Globus pallidus (tissue), 1 donor: ENCODE measurements around the gene CPOX.
A peak's percentile ranks its signal among the peaks of the same experiment; 100 is the strongest.
"Not testable (repeated sequence)": the region's sequence is repeated elsewhere in the genome, so short reads cannot be mapped to it uniquely, and the experiment has no call there.

Source experiments
- DNase-seq: peaks from one replicate; pipeline ENCODE4 v3.0.0-alpha.2; 2015; ENCODE audit warnings: low spot score

CPOX gene

GRCh38 chr3:98593046-98593936 lies at the start of gene CPOX:
CPOX (minus strand) TSS chr3:98593611; CDS start chr3:98593504, 107 bp downstream.
- peak; percentile 95 for DNase-seq

DNA sequence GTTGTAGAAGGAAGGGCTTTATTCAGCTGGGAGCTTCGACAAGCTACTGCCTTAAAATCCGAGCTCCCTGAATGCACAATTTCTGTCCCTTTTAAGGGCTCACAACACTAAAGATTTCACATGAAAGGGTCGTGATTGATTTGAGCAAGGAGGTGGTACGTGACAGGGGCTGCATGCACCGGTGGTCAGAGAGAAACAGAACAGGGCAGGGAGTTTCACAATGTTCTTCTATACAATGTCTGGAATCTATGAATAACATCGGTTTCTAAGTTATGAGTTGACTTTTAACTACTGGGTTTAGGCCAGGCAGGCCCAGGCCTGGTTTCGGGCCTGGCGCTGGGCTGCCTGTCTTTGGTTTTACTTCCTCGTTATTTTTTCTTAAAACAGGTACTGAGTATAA lies 49.4 kb upstream of the CPOX start:
- not testable (repeated sequence) for DNase-seq

- DNase-seq, result not testable (repeated sequence)
Measured at GRCh38 chr3:98641756-98642155, 48.3 kb upstream of the CPOX start.

- DNase-seq, result not testable (repeated sequence)
Measured at GRCh38 chr3:98638515-98638914, 45.1 kb upstream of the CPOX start.

DNA sequence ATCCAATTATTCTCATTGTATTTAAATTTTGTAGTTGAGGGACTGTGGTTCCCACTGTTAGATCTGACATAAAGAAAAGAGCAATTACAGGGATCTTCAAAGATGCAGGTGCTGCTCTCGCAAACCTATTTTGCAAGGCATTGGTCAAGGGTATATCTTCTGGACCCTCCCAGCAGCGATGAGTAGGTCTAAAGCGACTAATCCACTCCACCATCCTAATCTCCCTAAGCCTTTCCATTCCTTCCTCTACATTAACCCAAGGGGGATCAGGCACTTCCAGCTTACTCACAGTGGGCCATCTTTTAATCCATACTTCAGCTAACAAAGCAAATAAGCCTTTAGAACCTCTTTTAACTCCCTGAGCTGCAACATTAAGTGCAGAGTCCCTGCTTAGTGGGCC lies 37.0 kb upstream of the CPOX start:
- no peak for DNase-seq

GRCh38 chr3:98628317-98628716 lies 34.9 kb upstream of the CPOX start:
- DNase-seq, result no peak

- no peak for DNase-seq
Measured at GRCh38 chr3:98626151-98626550, 32.7 kb upstream of the CPOX start.

- no peak for DNase-seq
Measured at GRCh38 chr3:98623572-98624280, 30.3 kb upstream of the CPOX start.

DNA sequence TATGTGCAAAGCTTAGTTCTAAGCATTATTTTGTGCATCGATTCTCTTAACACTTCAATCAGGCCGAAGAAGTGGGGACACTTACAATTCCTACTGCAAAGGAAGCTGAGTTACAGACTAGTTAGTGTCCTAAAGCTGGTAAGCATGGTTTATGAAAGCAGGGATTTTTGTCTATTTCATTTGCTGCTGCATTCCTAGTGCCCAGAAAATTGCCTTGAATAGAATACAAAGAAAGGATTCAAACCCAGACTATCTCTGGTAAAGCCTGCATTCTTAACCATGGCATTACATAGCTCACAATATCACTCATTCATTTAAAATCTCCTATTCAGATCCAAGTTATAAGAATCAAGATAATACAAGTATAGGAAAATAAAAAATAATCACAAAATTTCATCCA lies 24.4 kb upstream of the CPOX start:
- no peak for DNase-seq

GRCh38 chr3:98613616-98614015 lies 20.2 kb upstream of the CPOX start:
- DNase-seq, result no peak

DNA sequence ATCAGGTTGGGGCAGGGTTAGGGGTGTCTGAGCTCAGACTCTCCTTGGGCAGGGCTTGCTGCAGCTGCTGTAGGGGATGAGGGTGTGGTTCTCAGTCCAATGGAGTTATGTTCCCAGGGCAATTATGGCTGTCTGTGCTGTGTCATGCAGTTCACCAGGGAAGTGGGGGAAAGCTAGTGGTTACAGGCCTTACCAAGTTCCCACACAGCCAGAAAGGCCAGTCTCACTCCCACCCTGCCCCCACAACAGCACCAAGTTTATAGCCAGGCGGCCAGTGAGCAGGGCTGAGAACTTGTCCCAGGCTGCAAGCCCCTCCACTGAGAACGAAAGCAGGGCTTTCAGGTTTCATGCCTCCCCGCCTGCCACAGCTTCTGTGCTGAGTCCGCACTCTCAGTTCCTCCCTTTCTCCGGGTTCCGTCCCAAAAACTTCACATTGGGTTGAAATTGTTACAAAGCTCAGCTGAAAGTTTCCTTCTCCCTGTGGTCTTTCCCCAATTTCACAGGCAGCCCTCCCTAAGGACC lies 19.6 kb upstream of the CPOX start:
- no peak for DNase-seq

- no peak for DNase-seq
Measured at GRCh38 chr3:98612587-98612986, 19.2 kb upstream of the CPOX start.

GRCh38 chr3:98608029-98608428 lies 14.6 kb upstream of the CPOX start:
- DNase-seq, result no peak

- no peak for DNase-seq
Measured at GRCh38 chr3:98603580-98603979, 10.2 kb upstream of the CPOX start.

DNA sequence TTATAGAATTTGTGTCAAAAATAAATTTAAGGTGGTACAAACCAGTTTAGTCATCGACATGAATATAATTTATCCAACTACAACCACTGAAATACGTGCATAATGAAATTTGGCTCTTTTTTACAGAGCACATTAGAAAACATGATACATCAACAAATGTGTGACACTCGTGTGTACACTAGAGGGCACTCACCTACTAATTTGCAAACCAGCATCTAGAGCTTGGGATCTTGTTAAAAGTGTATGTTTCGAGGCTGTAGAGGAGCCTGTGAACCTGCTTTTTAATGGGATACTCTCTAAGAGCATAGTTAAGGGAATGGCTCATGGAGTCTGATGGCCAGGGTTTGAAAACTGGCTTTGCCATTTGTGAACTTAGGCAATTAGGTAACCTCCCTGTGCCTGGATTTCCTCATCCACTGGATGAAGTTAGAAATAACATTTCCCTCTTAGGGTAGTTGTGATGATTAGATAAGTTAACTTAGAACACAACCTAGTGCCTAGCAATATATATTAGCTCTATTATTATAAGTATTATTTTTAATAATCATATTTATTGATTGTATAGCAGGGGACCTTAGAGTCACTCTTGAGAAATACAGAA lies 8.8 kb upstream of the CPOX start:
- DNase-seq, result peak; percentile 73

- DNase-seq, result no peak
Measured at GRCh38 chr3:98601180-98601579, 7.8 kb upstream of the CPOX start.

DNA sequence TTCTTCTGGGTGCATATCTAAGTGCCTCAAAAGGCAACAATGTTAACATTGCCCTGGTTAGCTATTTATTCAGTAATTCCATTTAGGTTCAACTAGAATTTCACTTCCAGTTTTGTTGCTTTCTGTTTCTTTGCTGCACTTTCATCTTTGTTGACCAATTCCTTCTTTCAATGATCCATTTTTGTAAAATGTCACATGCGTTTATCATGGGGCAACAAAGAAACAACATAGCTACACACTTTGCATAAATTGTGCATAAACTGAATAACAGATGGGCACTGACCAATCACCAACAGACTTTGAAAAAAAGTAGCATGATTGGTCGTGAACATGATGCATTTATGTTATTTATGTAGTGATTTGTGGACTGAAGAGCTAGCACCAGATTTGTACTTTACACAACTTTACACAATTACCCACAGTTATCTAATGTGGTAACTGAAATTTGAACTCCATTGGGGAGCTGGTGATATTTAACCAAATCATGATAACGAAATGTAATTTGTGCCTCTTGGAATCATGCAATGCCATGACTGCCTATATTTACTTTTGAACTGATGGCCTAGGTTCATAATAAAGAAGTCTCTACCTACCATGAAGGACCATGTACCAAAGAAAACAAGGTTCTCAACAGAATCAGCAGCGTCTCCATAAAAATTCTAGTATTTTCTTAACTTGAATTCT lies 7.1 kb upstream of the CPOX start:
- DNase-seq, result no peak

- DNase-seq, result no peak
Measured at GRCh38 chr3:98599647-98600411, 6.4 kb upstream of the CPOX start.

DNA sequence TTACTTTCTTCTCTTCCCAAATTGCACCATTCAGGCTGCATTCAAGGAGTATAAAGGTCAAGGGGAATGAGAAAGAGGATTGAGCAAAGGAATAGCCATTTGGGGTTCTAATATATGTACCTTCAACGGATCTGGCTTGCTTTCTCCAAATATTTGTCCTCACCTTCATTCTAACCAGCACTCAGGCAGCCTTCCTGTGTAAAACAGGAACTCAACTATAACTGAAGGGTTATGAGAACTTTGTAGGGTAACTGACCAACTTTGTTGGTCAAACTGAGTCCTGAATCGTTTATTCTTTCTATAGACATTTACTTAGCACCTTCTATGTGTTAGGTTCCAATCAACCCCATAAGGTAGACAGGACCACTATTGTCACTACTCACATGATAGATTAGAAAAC lies 5.1 kb upstream of the CPOX start:
- no peak for DNase-seq

DNA sequence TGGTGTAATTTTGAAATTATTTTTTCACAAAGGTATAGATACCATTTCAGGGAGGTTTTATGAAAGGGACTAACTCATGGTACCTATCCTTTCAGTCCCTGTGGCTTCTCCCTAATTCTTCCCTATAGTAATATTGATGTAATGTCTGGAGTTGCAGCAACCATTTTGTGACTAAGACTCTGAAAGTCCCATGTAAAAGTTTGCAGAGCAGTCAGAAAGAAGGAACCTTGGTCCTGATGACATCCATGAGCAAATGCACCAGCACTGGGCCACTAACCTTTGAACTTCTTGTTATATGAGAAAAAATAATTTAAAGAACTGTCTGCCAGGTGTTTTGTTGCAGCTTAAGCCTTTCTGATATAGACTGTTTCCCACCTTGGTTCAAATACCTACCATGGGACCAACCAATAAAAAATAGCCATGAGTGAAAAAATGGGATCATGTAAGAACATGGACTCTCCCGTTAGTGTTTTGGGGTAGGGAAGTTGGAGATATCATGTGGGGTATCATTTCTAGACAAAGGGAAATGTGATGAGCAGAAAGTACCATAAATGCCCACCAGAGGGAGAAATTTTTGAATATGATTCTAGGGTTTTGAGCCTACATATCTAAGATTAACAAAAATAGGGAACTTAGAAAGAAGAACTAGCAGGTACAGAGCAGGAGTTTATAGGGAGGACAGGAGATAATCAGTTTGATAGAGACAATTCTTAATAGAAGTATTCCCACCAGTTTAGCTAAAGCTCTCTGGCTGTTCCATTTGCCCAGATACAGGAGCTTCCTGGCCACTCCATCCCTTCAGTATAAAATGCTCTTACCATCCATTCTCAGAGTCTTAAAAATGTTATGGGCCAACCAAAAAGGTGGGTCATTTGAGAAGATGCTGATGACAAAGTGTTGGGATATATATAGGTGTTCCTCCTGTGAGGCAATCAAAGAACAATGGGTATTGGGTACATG lies 3.4 kb upstream of the CPOX start:
- no peak for DNase-seq
